HPDE6-E6E7 (cell line): ENCODE measurements around the gene GAS2L2.

ENCODE experiments used
- DNase-seq: peaks from one replicate; pipeline ENCODE4 v3.0.0; 2011; ENCODE audit warnings: missing footprints; ENCODE audit errors: extremely low spot score

GAS2L2 gene

DNA sequence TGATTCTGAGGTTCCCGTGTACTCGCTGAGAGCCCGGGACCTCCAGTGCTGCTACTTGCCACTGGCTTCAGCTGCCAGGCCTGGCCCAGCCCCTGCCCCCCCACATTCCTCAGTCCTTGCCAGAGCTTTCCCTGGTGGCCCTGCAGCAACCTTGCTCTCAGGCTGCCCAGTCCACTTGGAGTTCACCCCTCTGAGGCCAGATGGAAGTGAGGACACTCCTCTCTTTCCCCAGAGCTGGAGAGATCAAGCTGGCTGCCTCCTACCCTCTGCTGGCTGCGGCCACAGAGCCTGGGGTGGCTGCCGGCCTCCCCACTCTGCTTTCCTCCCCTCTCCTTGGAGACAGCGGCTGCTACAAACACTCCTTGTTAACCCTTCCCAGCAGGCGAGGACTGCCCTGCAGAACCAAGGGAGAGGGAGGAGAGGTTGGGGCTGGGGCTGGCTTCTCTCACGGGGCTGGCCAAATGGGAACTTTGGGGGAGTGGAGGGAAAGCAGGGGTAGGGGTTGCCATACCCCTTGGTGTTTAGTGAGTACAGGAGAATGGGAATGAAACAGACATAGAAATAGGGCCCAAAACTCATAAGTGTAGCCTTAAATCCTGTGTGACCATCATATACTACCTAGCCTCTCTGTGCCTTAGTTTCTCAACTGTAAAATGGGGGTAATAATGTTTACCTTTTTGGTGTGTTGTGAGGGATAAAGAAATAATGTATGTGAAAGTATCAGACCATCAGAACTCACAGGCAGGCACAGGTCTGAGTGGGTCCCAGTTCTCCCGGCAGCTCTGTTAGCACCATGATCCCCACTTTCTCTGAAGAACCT is at the start of gene GAS2L2:
Gene GAS2L2 (minus strand): TSS at position 295 of the 820 bp plus-strand sequence. CDS start 389 bp downstream, outside the sequence.
- DNase-seq: no peak

- DNase-seq: no peak
Observed at GRCh38 chr17:35801583-35802224, 48.7 kb upstream of the GAS2L2 start.

- DNase-seq: no peak
Observed at GRCh38 chr17:35799942-35800341, 46.9 kb upstream of the GAS2L2 start.

DNA sequence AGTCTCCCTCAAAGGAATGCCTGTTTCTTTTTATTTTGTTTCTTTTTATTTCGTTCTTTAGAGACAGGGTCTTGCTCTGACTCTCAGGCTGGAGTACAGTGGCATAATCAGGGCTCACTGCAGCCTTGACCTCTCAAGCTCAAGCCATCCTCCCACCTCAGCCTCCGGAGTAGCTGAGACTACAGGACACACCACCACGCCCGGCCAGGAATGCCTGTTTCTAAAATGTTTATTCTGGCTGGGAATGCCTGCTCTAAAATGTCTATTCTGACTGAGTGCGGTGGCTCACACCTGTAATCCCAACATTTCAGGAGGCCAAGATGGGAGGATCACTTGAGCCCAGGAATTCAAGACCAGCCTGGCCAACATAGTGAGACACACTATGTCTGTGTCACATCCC is 44.9 kb upstream of the GAS2L2 start:
- no peak for DNase-seq

GRCh38 chr17:35797370-35797769 is 44.3 kb upstream of the GAS2L2 start:
- no peak for DNase-seq

DNA sequence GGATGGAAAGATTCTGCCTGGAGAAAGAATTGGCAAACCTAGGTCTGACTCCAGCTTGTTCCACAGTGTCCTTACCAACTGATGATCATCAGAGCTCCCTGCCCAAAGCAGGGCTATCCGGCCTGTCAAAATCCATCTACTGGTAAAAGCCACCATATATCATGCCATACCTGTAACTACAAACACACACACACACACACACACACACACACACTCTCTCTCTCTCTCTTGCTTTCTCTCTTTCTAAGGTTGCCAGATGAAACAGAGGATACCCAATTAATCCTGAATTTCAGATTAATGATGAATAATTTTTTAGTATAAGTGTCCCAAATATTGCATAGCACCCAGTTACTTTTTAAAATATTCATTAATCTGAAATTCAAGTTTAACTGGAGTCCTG is 43.9 kb upstream of the GAS2L2 start:
- DNase-seq: no peak

GRCh38 chr17:35795871-35796265 is 42.8 kb upstream of the GAS2L2 start:
- no peak for DNase-seq

DNA sequence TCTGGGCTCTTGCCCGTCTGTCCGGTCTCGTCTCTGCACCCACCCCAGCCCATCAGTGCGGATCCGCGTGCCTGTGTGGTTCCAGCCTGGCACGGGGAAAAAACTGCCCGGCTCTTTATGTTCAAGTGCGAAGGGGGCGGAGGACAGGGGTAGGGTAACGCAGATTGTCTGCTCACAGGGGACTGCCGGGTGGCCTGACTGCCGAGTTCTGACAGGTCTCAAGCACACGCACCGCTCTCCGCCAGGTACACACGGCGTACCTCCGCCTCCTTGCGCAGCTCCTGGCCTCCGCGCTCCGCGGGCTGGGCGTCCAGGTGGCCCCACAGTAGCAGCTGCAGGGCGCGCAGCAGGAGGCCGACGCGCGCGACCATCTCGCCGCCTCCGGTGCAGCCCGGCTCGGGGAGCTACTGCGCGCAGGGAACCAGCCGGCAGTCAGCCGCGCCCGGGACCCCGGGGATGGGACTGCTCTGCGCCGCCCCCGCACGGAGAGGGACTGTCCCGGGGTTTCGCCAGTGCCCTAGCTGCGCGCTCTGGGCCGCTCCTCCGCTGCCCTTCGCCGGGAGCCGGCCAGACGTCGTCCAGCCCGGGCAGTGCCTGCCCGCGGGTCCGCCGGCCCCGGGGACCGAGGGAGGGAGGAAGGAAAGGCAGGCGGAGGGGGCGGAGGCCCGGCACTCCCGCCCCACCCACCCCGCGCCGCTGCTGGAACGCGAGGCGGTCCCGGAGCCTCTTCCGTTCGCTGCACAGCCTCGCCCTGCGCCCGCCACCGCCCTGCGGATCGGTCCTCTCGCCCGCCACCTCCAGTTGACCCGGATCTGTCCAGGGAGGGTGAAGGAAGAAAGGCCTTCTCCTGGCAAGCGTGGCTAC is 42.2 kb upstream of the GAS2L2 start, which contains the start of gene MMP28:
Gene MMP28 (minus strand): TSS at position 635 of the 864 bp plus-strand sequence. CDS start 264 bp downstream, at position 371.
- peak; percentile 70 for DNase-seq

DNA sequence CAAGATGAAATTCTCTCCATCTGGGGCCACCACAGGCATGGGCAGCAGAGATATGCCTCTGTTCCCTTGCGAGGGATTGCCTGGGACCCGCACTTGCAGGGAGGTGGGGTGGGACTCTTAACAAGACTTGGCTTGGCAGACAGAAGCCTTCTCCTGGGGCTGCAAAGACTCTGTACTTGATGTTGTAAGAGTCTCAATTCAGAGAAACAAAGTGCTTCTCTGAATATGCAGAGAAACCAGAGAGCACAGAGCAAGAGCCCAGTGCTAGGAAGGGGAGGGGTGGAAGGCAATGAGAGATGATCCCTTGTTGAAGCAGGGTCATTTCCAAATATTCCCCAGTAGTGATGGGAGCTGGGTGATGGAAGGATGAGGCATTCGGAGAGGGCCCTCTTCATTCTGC is 40.2 kb upstream of the GAS2L2 start:
- DNase-seq: no peak

DNA sequence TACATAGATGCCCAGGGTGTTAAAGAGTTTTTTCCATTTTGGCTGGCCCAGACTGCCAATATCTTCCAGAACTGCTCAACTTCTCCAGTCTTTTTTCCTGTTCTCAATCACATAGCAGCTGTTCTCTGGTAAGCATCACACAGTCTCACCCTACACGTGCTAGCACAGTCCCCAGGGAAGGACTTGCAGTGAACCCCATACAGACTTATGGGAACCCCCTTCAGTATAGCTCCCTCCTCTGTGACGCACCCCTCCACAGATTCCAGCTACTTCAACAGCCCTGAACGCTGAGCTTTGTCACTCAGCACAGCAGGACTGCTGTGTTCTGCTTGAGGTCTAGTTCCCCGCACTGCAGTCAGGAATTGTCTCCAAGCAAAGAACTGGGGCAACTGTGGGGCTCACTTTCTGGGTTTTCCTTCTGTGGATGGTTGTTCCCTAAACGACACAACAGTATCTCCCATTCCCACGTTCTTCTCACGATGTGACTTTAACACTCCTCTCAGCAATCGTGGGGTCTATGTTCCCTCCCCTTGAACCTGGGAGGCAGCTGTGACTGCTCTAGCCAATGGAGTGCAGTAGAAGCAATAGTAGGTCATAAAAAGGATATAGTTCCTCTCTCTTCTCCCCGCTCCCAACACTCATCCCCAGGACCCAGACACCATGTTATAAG is 38.8 kb upstream of the GAS2L2 start:
- no peak for DNase-seq

GRCh38 chr17:35790841-35791240 is 37.8 kb upstream of the GAS2L2 start:
- DNase-seq: no peak

DNA sequence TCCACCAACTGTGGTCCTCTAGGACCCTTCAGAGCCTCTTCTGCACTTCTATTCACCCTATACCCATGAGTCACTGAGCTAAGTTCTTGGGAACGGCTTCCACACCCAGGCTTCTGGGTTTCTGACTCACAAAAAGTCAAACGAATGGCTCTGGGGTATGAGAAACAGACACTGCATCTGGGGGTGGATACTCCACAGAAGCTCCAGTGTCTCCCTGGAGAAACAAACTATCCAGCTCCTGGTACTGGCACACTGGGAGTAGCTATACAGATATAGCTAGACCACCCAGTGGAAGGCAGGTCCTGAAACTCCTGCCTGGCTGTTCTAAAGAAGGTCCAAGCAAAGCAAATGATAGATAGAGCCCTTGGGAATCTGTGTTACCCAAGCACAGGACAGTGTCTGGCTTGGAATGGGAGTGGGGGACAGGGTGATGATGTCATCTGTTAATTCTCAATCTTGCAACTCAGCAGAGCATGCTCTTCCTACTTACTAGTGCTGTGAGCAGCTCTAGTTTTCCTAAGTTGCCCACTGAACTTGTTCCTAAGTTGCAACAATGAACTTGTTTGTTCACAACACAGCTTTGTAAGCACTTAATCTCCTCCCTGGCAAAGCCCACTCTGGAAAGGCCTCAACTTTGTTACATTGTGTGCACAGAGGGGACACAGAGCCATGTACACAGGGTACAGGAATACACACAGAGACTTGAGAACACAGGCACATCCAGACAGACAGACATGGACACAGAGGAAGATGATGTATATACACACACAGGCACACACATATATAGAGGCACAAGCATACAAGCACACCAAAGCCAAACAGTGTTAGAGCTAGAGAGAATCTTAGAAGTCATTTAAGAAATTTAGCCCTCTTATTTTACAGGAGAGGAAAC is 35.7 kb upstream of the GAS2L2 start:
- DNase-seq: peak; percentile 89

DNA sequence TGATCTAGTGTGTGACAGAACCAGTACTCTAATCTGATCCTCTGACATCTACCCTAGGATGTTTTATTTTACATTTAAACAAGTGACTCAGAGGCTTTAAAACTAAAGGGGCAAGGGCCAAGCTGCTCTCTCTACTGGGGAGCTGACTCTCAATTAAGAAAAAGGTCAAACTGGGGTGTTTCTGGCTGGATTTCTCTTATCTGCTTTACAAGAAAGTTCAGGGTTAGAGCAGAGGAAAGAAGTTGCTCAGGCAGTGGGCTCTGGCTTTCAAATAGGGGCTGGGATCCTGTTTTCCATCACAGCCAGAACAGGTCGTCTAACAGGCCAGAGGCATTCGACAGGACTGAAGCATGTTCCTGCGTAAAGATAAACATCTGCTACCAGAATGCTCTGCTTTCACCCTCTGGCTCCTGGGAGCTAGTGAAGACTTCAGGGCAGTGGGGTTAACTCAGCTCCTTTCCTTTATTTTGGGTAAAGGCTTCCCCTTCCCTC is 33.9 kb upstream of the GAS2L2 start:
- DNase-seq: no peak

GRCh38 chr17:35784895-35785294 is 31.9 kb upstream of the GAS2L2 start:
- DNase-seq: peak; percentile 92

DNA sequence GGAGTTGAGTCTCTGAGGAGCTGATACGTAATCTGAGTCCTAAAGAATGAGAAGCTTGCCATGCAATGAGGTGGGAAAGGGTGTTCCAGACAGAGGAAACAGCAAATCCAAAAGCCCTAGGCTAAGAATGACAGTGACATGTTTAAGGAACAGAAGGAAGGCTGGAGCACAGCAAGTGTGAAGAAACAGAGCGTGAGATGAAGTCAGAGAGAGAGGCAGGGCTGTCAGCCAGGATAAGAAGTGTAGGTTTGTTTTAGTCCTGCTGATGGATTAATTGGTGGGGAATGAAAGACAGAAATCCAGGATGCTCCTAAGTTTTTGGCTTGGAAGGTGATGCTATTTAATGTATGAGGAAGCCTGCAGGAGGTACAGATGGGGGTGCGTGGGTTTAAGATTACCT is 27.9 kb upstream of the GAS2L2 start:
- no peak for DNase-seq

DNA sequence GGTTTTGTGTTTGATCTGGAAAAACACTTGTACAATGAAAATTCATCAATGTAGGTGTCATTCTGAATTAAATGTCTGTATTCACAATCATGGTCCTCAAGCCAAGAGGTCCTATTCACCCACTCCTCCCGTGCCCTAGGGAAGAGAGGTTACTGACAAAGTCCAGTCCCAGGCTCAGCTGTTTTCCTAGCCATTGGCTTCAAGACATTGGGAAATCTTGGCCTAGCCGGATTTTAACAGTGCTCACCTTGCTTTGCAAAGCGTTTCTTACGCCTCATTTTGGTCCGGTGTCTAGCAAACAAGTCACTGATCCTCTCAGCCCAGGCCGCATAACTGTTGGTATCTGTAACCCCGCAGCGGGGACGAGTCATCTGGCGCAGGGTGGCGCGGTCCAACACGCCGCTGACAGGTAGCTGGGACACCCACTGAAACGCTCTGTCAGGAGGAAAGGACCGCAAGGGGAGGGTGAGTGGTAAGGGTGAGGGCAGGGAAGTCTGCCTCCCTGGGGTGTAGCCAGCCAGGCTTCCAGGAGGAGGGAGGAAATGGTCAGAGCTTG is 25.7 kb upstream of the GAS2L2 start:
- DNase-seq: no peak

- no peak for DNase-seq
Observed at GRCh38 chr17:35775583-35775982, 22.5 kb upstream of the GAS2L2 start.

GRCh38 chr17:35775039-35775438 is 22.0 kb upstream of the GAS2L2 start:
- DNase-seq: no peak

DNA sequence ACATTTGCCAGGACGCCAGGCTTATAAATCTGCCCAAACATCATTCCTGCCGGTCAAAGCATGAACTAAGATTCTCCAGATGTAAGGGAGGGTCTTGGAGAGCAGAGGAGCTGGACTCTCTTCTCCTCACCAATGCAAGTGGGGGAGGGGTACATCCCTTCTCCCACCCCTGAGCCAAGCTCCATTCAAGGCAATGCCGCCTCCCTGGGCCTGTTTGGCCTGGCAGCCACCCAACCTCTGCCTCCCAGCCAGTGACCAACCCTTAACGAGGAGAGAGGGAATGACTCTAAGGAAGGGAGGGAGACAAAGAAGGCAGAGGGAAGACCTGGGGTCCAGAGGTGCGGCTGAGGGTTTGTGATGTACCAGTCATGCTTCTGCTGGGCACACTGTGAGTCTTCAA is 21.5 kb upstream of the GAS2L2 start:
- no peak for DNase-seq
